Measurements from ENCODE around the gene LRP10. TPM values are rescaled to one million over a fixed set of nuclear protein-coding genes. Genes with fewer than 3 reads are reported as not detected.

LRP10 gene
- total RNA-seq, 1 experiment from 2014 or later: 42.7 TPM

- no peak for TF ChIP-seq JUND (IDR thresholded peaks at IDR 0.05)
- no peak for TF ChIP-seq CTCF (IDR thresholded peaks at IDR 0.05 in 2 of 3, conservative IDR thresholded peaks at IDR 0.05 in 1 of 3; ENCODE audit: borderline replicate concordance in 1 of 3, insufficient read depth in 1 of 3, low read depth in 2 of 3, low read length in 2 of 3)
- TF ChIP-seq CEBPB (IDR thresholded peaks at IDR 0.05; ENCODE audit: low read depth): no peak
- no peak for TF ChIP-seq SRF (IDR thresholded peaks at IDR 0.05; ENCODE audit: low read depth)
Observed at GRCh38 chr14:22903742-22904087, 32.2 kb downstream of the LRP10 start (continued).

GRCh38 chr14:22905627-22906026, 34.1 kb downstream of the LRP10 start:
- Histone ChIP-seq H2AFZ (ENCODE audit: low read depth, low read length, poor library complexity, severe bottlenecking) (no peak overlapping the region), H3K4me1 (ENCODE audit: control insufficient read depth in 1 of 2, insufficient read depth in 2 of 2, low read length in 2 of 2) (no peaks in the 10 kb centered on the region), H3K79me2 (ENCODE audit: insufficient read depth, low read length) (peaks cover 7% of the 10 kb centered on the region), H4K20me1 (ENCODE audit: insufficient read depth) (no peaks in the 10 kb centered on the region), H3K27ac (ENCODE audit: low read depth, low read length) (no peak overlapping the region), H3K9me2 (ENCODE audit: insufficient read depth) (no peaks in the 10 kb centered on the region), H3K4me3 (replicated peaks in 1 of 2; ENCODE audit: low read depth in 1 of 2, low read length in 2 of 2) (no peak overlapping the region), H3K9ac (ENCODE audit: low read length) (no peak overlapping the region), H3K9me3 (ENCODE audit: control insufficient read depth in 1 of 2, insufficient read depth in 1 of 2, low read depth in 1 of 2, low read length in 2 of 2) (no peaks in the 10 kb centered on the region), H3K27me3 (ENCODE audit: insufficient read depth, low read length) (no peaks in the 10 kb centered on the region), H3K36me3 (ENCODE audit: control insufficient read depth in 1 of 2, insufficient read depth in 2 of 2, low read length in 2 of 2) (peaks cover 61 to 64% of the 10 kb centered on the region in 2 experiments), H3K4me2 (ENCODE audit: low read length) (no peak overlapping the region)
- intact Hi-C loops (cut with micrococcal nuclease): no loop called here
- no peak for DNase-seq (ENCODE audit: low read depth, low spot score)
- ChIA-PET RAD21 (ENCODE audit: low non-redundant PET in 1 of 2, low total read pairs in 2 of 2, uncharacterized antibody in 2 of 2, unreplicated experiment in 2 of 2) (no interaction called here), POLR2A (no interaction called here), CTCF (no interaction called here)
- TF ChIP-seq ELF1 (IDR thresholded peaks at IDR 0.05; ENCODE audit: borderline replicate concordance, low read depth) (no peak), POLR2AphosphoS5 (IDR thresholded peaks at IDR 0.05; ENCODE audit: low read depth, low read length) (no peak), ATF3 (IDR thresholded peaks at IDR 0.05) (no peak), SP1 (IDR thresholded peaks at IDR 0.05; ENCODE audit: low read depth) (no peak), CTCF (IDR thresholded peaks at IDR 0.05 in 2 of 3, conservative IDR thresholded peaks at IDR 0.05 in 1 of 3; ENCODE audit: borderline replicate concordance in 1 of 3, insufficient read depth in 1 of 3, low read depth in 2 of 3, low read length in 2 of 3) (no peak), TCF7L2 (IDR thresholded peaks at IDR 0.05; ENCODE audit: borderline replicate concordance, extremely low read depth, insufficient read depth, insufficient read length) (no peak), CBX3 (IDR thresholded peaks at IDR 0.05; ENCODE audit: low read depth) (no peak), ZFX (IDR thresholded peaks at IDR 0.05) (no peak), MAX (IDR thresholded peaks at IDR 0.05) (no peak), EGR1 (IDR thresholded peaks at IDR 0.05; ENCODE audit: low read depth) (no peak), SRF (IDR thresholded peaks at IDR 0.05; ENCODE audit: low read depth) (no peak), ZNF274 (IDR thresholded peaks at IDR 0.05; ENCODE audit: low read depth, low read length) (no peak), RAD21 (IDR thresholded peaks at IDR 0.05; ENCODE audit: low read depth) (no peak)
- BruUV-seq (replicated peaks): no TSS peak
- no peak for ATAC-seq
